DOHH2 (cell line): ENCODE data around the gene MKNK2.

Experiments used
- EZH2phosphoT487 ChIP-seq: fragments of 200-600 bp; sonication (generic); IDR thresholded peaks from 2 replicates; pipeline ENCODE4 v1.6.1; 2017; ENCODE audit warnings: borderline replicate concordance, mild to moderate bottlenecking, antibody characterized with exemption, low read length, moderate library complexity, mixed read lengths
- TF ChIP-seq, protein P1 (sequence below): fragments of 200-600 bp; sonication (generic); IDR thresholded peaks from one replicate; pipeline ENCODE4 v1.5.1; 2014; ENCODE audit warnings: antibody characterized with exemption, mild to moderate bottlenecking, low read depth, low read length; ENCODE audit not compliant: poor library complexity, severe bottlenecking

GRCh38 chr19:2080336-2080988 is 29.4 kb upstream of the MKNK2 start:
- TF ChIP-seq, protein P1, sequence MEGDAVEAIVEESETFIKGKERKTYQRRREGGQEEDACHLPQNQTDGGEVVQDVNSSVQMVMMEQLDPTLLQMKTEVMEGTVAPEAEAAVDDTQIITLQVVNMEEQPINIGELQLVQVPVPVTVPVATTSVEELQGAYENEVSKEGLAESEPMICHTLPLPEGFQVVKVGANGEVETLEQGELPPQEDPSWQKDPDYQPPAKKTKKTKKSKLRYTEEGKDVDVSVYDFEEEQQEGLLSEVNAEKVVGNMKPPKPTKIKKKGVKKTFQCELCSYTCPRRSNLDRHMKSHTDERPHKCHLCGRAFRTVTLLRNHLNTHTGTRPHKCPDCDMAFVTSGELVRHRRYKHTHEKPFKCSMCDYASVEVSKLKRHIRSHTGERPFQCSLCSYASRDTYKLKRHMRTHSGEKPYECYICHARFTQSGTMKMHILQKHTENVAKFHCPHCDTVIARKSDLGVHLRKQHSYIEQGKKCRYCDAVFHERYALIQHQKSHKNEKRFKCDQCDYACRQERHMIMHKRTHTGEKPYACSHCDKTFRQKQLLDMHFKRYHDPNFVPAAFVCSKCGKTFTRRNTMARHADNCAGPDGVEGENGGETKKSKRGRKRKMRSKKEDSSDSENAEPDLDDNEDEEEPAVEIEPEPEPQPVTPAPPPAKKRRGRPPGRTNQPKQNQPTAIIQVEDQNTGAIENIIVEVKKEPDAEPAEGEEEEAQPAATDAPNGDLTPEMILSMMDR: no peak
- no peak for TF ChIP-seq EZH2phosphoT487
